NCI-H2081 treated with DMSO at 0.1 percent for 48 hours (cell line): ENCODE measurements around the gene KCNMA1.
"Not testable (repeated sequence)": the region's sequence is repeated elsewhere in the genome, so short reads cannot be mapped to it uniquely, and the experiment has no call there.

Experiments used
- DNase-seq: peaks from one replicate; lab custom pipeline; 2025; lab: John Stamatoyannopoulos, UW

Gene KCNMA1

DNA sequence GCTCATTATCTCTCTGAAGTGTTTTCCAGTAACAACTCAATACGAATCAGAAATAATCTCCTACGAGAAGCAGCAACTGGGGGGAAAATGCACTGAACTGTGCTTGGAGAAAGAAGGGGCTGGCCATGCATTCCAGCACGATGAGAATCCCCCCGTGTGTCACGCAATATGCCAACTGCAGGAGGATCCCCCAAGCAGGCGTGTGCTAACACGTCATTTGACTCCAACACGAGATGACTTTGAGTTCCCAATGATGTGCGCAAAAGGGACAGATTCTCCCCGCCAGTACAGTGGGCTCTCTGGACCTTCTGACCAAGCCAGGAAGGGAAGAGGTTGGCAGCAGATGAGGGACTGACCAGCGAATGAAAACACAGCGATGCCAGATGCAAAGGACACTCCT lies 105.5 kb downstream of the KCNMA1 start:
- DNase-seq, result no peak

DNA sequence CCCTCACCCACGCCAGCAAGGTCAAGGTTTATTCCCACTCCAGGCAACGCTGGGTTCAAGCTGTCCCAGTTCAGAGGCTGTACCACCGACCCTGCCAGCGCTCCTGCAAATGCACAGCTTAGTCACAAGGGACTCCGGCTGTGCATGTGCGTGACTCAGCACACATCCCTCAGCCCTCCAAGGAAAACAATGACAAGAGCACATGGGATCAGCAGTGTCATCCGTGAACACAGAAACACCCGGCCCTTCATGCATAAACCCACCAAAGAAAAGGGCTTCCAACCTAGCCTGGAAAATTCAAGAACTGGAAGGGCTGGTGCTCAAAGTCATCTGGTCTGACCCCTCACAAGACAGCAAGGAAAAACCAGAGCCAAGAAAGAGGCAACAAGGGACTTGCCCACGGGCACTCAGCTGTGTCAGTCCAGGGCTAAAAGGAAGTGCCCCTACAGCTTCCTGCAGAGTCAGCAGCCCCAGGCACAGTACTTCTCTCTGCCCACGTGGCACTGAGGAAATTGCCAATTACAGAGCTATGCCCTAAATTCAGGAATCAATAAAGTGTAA lies 106.1 kb downstream of the KCNMA1 start:
- DNase-seq, result no peak

DNA sequence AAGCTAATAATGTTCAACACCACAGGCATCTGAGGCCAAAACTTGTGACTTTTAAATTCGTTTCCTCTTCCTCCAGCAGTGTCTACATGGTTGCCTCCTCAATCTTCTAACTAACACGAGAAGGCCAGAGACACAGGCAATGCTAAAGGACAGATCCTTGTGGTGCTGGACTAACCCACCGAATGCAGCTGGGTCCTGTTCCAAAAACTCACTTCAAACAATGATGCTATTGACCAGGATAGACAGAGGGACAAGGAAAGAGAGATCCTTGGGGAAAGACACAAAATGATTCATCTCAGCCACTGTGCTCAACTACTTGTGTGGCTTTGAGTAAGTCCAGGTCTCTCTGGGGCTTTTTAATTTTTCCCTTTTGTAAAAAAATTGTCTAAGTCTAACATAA lies 107.6 kb downstream of the KCNMA1 start:
- DNase-seq, result no peak

DNA sequence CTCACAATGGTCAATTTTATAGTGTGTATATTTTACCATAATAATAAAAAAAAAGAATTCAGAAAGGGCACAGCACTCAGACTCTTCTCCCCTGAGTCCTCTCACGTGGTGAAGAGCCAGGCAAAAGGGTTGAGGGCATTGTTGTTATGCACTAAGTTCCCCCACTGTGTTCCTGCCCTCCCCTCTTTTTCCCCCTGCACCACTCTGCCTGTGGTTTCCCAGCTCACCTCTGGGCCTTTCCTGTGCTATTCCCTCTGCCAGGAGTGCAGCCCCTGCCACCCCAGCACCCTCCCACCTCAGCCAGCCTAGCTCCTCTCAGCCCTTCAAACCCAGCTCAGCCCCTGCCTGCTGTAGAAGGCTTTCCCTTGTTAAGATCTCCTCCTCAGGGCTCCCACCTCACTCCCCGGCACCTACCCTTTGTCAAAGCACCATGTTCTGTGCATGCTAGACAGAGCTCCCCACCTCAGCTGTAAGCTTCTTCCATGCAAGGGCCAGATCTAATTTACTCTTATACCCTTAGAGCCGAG lies 108.5 kb downstream of the KCNMA1 start:
- DNase-seq, result no peak

DNA sequence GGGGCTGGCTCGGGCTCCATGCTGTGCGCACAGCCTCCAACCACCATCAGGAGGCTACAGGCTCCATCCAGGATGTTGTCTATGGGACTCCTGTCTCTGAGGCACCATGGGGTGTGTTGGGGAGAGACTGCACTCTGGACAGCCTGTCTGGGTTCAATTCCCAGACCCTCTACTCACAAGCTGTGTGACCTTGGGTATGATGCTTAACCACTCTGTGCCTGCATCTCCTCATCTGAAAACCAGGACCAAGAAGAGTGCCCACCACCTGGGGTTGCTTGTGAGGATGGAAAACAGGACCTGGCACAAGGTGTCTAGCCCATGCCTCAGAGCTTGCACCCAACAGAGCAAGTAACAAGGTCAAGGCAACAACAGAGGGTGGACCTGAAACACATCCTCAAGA lies 109.8 kb downstream of the KCNMA1 start:
- no peak for DNase-seq

DNA sequence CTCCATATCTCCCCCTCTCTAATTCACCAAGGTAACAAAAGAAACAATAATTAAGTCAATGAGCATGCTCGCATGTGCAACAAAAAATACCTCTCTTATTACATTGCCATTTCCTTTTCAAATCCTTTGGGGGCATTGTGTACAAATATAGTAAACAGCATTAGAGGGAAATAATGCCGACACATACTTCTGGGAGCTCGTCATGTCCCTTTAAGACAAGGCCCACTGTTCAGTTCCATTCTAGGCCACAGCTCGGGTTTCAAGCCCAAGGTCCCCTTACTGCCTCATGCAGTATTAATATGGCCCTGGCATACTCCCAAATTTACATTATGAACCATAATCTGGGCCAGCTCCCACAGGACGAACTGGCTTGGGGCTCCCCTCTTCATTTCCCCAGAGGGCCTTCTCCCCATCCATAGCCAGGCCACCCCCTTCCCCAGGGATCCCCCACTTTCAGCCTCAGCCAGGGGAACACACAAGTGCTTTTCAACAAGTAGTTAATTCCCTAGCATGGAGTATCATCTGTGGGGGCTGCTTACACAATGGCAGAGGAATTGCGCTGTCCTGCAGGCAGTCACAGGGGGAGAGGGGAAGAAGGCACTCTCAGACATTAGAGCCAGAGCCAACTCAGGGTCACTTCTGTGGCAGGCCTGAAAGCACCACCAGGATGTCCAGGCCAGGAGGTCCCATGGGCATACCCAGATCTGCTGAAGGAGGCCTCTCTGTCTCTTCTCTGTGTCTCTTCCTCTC lies 110.6 kb downstream of the KCNMA1 start:
- no peak for DNase-seq

DNA sequence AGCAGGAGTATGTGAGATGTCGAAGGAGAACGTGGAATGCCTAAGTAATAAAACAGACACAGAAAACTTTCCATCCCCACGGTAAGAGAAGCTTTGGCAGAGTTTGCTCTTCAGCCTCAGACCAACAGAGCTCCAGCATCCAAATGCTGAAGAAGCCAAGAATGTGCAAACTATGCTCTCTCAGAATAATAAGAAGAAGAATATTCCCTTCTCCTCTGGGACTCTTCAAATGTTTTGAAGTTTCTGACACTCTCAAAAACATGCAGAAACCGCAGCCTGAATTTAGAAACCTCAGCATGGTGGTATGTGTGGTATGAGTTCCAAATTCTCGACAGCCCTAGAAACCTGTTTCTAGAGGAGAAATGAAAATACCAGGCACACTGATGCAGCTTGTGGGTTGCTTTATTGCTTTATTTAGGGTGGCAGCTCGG lies 113.3 kb downstream of the KCNMA1 start:
- DNase-seq, result no peak

DNA sequence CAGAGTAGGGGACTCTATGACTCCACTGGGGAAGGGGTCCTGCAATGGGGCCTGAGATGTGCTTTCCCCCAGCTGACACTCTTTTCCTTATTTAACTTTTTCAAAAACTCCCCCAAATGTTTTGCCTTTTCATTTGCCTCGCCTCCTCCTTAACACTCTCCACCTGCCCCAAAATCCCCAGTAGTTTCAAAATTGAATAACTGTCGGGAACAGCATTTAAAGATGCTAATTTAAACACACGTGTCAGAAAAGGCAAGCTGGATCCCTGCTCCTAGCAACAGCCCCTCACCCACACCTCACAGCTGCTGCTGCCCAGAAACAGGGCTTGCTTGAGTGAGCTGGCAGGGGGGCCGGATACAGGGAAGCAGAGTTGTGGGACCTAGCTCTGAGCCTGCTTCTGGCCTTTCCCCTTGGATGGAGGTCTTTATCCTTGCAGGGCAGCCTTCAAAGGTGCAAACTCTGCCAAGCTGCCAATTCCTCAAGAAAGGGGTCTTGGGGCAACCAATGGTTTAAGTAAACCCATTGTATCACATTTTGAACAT lies 115.3 kb downstream of the KCNMA1 start:
- DNase-seq, result no peak

DNA sequence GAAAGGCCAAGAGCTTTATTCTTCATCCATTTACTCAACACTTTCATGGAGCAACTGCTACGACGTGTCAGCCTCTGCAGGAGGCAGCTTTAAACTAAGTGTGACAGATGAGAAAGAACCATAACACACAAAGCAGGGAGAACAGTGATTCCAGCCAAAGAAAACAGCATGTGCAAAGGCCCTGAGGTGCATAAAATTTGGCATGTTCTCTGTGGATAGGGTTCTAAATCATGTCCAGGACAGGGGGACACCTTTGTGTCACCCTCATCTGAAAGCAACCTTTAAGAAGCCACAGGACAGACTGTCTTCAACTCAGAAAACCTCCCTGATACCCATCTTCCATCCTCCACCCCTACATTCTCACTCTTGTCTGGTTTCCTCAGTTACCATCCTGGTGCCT lies 116.6 kb downstream of the KCNMA1 start:
- no peak for DNase-seq

DNA sequence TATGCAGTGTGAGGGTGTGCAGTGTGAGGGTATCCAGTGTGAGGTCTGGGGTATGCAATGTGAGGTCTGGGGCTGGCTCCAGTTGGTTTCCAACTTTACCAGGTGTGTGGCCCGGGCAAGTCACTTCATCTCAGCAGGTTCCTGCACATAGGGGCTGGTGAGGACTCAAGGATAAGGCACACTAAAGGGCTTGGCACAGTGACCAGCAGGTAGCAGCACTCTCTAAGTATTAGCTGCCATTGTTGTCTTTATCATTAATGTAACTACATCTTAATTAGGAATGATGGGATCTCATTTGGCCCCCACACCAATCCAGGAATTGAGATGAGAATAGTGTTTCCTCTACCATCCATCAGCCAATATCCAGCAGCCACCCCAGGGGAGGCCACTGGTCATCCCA lies 117.3 kb downstream of the KCNMA1 start:
- no peak for DNase-seq

DNA sequence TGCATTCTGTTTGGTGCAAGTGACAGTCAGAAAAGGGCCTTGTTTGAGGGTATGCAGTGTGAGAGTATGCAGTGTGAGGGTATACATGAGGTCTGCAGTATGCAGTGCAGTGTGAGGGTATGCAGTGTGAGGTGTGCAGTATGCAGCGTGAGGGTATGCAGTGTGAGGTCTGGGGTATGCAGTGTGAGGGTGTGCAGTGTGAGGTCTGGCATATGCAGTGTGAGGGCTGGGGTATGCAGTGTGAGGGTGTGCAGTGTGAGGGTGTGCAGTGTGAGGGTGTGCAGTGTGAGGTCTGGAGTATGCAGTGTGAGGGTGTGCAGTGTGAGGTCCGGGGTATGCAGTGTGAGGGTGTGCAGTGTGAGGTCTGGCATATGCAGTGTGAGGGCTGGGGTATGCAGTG lies 117.8 kb downstream of the KCNMA1 start:
- not testable (repeated sequence) for DNase-seq

DNA sequence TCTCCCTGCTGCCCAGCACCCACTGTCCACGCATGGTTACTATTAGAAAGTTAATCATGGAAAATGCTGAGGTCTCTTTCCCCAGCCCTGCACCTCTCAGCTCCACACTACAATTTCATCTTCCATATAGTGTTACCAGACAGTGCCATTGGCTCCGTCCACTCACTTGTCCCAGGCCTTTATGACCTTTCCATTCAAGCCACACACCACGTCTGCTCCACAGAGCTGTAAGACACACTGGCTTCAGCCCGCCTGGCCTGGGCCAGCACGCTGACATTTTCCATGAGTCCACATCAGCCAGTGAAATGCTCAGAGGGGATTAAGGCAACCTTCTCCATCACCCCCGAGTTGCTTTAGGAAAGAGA lies 118.7 kb downstream of the KCNMA1 start:
- DNase-seq, result no peak

DNA sequence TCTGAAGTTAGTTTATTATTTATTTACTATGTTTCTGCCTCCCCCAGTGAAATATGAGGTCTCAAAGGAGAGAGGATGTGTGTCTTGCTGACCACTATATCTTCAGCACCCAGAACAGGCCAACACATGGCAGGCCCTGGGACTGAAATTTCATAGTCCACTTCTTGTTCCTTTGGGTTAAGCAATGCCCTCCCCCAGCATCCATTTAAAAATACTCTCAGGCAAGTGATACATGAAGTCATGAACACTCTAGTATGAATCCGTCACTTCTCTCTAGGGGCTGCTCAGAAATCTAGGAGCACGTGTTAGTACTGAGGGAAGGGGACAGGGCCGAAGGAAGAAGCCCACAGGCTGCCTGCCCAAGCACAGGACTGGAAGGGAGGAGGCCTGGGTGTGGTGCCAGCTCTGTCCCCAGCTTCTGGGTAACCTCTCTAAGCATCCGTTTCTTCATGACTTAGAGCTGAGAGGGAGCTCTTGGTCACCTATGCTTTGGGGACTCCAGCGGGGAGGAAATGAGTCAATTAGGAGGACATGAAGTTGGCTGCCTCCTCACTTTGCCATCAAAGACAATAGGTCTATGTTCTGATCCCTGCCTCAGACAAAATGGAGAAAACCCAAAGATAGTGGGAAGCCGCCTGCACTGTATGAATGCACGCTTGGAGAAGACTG lies 119.2 kb downstream of the KCNMA1 start:
- DNase-seq, result no peak

DNA sequence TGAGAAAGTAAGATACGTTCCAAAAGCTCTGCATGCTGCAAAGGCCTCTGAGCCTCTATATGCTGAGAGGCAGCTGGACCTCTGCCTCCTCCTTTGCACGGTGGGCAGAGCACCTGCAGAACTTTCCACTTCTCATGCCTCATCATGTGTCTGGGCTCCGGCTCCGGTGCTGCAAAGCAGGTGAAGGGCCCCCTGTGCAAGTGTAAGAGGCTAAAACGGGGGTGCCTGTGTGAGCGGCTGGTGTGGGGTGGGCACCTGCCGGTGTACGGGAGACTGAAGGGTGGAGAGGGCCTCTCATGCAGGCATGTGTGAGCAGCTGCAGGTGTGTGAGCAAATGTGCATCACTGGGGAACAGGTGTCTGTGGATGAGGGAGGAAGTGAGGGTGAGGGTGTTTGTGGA lies 121.0 kb downstream of the KCNMA1 start:
- DNase-seq, result no peak

DNA sequence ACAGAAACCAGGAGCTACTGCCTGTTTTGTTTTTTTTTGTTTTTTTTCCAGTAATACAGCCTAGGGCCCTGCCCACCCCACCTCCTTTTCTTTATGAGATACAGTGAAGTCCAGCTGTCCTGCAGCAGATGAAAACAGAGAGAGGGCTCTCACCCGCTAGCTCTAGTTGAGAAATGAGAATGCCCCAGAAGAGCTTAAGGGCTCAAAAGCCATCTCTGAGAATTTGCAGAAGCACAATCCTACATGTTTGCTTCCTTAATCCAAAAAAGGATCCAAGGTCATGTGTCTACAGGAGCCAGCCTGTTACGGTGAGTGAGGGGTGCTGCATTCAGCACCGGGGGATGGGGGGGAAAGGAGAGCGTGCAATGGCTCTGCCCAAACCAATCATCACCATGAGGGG lies 122.7 kb downstream of the KCNMA1 start:
- DNase-seq, result no peak

DNA sequence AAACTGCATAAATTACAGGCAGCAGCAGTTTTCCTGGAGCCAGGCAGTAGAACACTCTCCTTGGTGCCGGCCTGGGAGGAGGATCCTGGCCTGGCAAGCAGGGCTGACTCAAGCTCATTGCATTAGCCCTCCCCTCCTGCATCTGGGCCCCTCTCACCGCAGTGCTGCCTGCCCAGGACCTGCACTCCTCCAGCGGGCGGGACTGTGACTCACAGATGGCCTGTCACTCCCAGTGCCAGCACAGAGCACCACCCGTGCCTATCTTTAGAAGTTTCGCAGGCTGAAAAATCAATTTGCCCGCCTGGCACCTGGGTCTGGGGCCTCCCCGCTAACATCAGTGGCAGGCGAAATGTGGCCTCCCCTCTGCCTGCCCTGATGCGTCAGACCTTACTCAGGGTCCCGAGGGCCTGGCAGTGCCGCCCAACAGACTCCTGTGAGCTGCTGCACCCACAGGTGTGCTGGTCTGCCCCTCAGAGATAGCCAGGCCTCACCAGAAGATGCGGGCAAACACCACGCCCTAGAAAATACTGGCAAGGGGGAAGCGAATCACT lies 123.8 kb downstream of the KCNMA1 start:
- no peak for DNase-seq

DNA sequence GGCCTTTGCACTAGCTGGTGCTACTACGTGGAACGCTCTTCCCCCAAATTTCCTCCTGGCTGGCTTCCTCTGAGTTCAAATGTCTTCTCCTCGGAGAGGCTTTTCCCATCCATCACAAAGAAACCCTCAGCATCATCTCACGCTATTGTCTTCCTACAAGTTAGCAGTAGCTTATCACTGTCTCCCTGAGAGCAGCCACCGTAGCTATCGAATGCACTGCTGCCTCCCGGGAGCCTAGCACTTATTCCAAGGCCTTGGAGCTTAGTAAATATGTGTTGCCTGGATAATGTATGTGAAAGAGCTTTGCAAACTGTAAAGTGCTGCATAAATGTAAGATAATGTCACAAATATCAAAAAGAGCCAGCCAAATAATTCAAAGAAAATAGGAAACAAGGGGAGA lies 124.4 kb downstream of the KCNMA1 start:
- no peak for DNase-seq

DNA sequence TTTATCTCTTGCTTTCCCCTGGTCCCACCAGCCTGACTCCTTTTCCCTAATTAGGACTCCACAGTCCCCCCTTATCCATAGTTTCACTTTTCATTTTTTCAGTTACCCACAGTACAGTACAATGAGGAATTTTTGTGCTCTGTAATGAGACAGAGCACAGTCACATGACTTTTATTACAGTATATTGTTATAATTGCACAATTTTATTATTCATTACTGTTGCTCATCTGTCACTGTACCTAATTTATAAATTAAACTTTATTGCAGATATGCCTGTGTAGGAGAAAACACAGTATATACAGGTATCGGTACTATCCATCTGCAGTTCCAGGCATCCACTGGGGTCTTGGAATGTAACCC lies 125.4 kb downstream of the KCNMA1 start:
- no peak for DNase-seq

DNA sequence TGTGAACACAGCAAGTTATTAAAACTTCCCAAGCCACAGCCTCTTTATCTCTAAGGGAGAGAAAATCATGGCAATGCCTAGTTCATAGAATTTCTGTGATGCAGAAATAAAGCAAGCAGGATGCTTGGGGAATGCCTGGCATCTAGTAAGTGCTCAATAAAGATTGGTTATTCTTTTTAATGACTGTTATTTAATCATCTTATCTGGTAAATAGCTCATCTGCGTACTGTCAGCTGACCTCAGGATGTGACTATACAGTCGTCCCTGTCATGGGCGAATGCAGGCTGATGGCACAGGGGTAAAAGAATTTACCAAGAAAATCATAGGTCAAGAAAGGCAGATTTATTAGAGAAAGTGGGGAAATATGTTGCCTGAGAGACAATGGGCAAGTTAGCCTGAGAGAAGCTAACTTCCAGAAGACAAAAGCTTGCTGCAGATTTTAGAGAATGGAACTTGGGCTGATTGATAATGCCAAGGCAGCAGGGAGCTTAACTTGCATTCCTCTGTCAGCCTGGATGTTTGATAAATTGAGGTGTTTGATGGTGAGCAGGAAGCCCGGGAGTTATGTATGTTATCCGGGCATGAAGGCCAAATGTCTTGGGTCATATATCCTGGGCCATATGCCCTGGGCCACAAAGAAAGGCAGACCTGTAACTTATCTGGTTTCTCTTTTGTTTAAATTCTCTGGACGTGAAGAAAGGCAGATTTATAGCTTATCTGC lies 126.0 kb downstream of the KCNMA1 start:
- DNase-seq, result no peak

DNA sequence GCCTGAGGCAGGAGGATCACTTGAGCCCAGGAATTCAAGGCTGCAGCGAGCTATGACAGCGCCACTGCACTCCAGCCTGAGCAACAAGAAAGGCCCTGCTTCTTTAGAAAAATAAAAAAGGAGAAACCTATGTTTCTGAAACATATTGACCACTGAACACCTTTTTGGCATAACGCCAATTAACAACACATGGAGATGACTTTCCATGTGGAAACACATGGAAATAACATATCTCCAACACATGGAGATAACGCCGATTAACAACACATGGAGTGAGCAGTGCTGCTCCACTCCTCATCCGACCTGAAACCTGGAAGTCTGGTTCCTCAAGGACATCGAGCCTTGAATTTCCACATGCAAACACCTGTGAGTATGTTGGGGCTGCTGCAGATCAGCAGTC lies 126.9 kb downstream of the KCNMA1 start:
- DNase-seq, result no peak

DNA sequence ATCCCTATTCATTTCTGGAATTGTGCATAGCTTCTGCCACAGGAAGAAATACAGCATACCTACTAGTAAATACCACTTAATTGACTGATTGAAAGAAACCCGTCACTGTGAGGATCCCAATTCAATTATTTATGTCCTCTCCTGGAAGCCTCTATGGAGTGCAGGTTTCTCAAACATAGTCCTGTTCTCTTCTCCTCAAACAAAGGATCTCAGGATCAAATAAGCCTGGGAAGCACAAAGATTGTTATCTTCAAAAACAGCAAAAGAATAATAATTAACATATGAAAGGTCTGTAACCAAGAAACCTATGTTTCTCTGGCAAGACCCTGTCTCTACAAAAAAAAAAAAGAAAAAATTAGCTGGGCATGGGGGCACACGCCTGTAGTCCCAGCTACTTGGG lies 127.3 kb downstream of the KCNMA1 start:
- no peak for DNase-seq

DNA sequence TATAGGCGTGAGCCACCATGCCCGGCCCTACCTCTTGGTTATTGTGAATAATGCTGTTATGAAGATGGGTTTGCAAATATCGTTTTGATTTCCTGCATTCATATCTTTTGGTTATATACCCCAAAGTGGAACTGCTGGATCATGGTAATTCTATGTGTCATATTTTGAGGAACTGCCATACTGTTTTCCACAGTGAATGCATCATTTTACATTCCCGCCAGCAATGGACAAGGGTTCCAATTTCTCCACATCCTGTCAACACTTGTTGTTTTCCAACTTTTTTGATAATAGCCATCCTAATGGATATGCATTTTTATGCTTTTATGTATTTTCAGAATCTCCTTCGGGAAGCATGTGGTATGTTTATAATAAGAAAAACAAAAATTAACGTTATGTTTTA lies 128.2 kb downstream of the KCNMA1 start:
- no peak for DNase-seq
